SHP77 (cell line): Measurements from ENCODE around the gene LIMS1.
"Not testable (repeated sequence)": the region's sequence is repeated elsewhere in the genome, so short reads cannot be mapped to it uniquely, and the experiment has no call there.

ENCODE experiments used
- DNase-seq, 2 experiments: peaks; one replicate each; lab custom pipeline; 2025; lab: John Stamatoyannopoulos, UW

Gene LIMS1

DNA sequence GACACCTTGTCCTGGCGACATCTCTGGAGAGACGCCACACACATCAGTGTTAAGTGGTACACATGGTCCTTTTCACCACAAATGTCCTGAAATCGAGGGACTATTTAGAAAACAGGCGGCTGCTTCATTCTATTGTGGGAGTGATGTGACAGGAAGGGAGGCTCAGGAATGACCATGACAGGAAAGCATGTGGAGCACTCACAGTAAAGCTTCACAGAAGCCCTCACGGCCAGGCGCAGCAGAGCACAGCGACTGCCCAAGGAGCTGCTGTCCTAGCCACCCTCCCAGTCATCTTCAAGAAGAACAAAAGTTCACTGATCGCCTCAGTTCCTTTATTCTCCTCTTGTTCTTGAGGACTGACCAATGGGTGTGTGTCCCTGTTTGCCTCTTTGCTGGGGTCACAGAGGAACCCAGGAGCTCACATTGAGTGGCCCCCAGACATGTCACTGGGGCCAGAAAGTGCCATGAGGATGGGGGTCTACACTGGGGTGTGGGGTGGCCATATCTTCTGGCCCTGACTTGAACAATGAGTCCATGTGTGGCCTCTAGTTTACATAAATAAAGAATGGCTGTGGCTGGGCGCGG is 100.4 kb downstream of the LIMS1 start:
- no peak for DNase-seq

DNA sequence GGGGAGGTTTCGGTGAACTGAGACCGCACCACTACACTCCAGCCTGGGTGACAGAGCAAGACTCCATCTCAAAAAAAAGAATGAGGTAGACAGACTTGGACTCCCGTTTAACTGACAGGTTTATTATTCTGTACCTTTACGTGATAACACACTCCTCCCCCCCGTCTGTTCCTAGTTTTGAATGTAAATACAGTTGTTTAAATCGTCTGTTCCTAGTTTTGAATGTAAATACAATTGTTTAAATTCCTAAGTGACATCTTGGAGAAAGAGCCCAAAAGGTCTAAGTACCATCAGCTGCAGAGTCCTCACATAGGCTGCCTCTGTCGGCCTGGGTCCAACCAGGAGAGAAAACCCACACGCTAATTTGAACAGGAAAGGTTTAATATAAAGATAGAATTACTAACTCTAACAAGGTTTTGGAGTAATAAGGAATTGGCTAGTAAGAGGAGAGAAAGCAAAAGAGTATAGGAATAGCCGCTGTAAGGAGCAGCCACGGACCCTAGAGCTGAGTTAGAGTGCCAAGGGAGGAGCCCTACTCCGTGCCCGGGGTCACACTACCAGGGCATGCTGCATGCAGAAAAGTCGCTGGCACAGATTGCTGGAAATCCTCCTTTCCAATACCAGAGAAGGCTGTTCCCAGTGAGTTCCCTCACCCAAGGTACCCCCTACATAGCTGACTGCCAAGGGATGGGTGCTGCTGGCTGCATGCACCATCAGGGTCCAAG is 101.5 kb downstream of the LIMS1 start:
- no peak for DNase-seq

DNA sequence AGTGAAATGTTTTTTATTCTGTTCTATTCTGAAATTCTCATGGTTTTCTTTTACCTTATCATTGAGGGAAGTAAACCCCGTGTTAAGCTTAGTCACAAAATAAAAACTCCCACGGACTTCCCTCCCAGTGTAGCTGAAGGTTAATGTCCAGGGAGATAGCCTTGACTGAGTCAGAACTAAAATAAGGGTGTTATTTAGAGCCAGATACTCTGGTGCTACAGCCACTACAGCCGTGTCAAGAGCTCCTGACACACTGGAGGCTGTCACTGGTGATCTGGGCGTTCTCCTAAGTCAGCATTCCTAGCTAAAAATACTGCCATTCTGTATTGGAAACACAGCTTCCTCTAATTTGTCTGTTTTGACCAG is 103.0 kb downstream of the LIMS1 start:
- no peak for DNase-seq

DNA sequence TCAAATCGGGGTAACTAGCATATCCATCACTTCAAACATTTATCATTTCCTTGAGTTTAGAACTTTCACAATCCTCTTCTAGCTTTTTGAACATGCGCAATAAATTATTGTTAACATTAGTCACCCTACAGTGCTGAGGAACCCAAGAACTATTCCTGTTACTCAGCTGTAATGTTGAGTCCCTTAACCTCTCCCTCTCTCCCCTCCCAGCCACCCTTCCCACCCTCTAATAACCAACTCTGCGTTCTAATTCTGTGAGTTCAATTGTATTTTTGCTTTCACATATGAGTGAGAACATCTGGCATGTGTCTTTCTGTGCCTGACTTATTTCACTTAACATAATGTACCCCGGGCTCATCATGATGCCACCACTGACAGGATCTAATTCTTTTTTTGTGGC is 106.5 kb downstream of the LIMS1 start:
- DNase-seq, result no peak

DNA sequence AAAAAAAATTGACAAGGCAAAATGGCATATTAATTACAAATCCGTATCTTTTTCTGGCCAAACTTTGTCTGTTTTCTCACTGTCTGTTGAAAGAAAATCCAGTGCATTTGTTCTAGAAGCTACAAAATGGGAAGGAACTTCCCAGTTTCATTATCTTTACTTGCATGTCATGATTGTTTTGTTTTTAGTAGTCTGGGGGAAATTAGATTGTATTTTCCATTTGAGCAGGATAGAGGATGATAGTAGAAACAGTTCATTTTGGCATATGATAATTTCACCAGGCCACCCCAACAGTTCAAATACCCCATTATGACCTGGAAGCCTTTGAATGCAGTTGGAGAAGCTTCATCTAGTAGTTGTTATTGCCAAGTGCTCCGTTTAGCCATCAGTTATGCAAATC is 107.5 kb downstream of the LIMS1 start:
- no peak for DNase-seq

DNA sequence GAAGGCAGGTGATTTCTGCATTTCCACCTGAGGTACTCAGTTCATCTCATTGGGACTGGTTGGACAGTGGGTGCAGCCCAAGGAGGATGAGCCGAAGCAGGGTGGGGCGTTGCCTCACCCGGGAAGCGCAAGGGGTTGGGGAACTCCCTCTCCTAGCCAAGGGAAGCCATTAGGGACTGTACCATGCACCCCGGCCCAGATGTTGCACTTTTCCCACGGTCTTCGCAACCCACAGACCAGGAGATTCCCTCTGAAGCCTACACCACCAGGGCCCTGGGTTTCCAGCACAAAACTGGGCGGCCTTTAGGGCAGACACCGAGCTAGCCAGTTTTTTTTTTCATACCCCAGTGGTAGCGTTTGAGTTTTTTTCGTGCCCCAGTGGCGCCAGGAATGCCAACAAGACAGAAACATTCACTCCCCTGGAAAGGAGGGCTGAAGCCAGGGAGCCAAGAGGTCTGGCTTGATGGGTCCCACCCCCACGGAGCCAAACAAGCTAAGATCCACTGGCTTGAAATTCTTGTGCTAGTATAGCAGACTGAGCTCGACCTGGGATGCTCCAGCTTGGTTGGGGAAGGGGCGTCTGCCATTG is 109.1 kb downstream of the LIMS1 start:
- DNase-seq, result no peak

DNA sequence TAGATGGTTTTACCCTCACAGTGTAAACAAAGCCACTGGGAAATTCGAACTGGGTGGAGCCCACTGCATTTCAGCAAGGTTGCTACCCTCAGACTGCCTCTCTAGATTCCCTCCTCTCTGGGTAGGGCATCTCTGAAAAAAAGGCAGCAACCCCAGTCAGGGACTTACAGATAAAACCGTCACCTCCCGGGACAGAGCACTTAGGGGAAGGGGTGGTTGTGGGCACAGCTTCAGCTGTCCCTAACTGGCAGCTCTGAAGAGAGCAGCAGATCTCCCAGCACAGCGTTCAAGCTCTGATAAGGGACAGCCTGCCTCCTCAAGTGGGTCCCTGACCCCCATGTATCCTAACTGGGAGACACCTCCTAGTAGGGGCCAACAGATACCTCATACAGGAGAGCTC is 109.6 kb downstream of the LIMS1 start:
- DNase-seq, result not testable (repeated sequence)

DNA sequence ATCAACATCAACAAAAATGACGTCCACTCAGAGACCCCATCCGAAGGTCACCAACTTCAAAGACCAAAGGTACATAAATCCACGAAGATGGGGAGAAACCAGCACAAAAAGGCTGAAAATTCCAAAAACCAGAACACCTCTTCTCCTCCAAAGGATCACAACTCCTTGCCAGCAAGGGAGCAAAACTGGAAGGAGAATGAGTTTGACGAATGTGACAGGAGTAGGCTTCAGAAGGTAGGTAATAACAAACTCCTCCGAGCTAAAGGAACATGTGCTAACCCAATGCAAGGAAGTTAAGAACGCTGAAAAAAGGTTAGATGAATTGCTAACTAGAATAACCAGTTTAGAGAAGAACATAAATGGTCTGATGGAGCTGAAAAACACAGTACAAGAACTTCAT is 110.2 kb downstream of the LIMS1 start:
- not testable (repeated sequence) for DNase-seq

DNA sequence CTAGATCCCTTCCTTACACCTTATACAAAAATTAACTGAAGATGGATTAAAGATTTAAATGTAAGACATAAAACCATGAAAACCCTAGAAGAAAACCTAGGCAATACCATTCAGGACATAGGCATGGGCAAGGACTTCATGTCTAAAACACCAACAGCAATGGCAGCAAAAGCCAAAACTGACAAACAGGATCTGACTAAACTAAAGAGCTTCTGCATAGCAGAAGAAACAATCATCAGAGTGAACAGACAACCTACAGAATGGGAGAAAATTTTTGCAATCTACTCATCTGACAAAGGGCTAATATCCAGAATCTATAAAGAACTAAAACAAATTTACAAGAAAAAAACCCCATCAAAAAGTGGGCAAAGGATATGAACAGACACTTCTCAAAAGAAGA is 114.5 kb downstream of the LIMS1 start:
- not testable (repeated sequence) for DNase-seq

DNA sequence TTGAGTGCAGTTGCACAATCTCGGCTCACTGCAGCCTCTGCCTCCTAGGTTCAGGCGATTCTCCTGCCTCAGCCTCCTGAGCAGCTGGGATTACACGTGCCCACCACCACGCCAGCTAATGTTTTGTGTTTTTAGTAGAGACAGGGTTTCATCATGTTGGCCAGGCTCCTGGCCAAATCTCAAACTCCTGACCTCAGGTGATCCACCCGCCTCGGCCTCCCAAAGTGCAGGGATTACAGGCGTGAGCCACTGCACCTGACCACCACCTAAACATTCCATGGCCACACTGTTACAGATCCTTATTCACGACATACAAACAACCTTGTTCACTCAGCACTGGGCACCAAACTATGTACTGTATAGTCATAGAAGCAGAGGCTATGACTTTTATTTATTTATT is 116.2 kb downstream of the LIMS1 start:
- DNase-seq, result not testable (repeated sequence)

DNA sequence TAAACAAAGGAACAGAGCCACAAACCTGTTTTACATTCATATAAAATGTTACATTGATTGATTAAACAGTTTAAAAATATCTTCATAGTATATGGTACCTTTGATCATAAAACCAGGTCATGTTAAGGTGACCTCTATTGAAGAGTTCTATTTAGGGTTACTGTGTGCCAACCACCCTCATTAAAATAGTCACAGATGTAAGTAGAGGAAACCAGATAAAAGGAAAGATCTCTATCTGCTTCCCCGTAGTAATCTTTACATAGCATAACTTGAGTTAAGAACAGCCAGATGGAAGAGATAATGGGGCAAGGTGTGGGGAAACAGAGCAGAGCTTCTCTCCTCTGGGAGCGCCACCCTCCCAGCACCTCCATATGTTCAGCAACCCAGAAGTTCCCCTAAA is 117.2 kb downstream of the LIMS1 start:
- not testable (repeated sequence) for DNase-seq

DNA sequence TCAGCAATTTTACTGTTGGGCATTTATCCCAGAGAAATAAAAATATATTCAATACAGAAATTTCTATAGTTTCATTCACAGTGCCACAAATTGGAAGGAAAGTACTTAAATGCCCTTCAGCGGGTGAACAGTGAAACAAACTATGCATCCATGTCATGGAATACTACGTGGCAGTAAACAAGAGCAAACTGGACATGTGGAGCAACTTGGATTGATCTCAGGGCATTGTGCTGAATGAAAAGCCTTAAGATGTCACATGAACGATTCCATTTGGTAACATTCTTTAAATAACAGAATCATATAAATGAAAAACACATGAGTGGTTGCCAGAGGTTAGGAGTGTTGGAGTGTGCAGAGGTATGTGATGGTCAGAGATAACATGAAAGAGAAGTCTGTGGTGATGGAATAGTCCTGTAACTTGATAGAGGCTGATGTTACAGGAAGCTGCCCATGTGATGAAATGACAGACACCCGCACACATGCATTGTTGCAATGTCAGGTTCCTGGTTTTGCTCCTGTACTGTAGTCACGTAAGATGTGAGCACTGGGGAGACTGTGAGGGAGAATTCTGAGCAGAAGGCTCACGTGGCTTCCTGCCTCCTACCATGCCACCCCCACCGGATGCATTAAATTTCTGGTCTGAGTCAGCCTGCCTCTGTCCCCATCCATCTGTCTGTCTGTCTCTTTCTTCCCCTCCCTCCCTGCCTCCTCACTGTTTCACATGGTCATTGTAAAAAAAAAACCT is 118.1 kb downstream of the LIMS1 start:
- not testable (repeated sequence) for DNase-seq

DNA sequence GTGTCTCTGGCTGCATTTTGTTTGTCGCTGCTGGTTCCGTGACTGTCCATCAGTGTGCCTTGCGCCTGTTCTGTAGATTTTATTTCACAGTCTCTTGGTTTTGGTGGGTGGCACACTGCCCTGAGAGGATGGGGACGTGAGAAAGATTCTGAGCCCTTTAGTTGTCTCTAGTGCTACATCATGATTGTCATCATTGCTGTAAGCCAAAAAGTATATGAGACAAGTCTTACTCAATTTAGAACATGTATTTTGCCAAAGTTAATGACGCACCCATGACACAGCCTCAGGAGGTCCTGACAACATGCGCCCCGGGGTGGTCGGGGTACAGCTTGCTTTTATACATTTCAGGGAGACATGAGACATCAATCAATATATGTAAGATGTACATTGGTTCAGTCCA is 119.2 kb downstream of the LIMS1 start:
- DNase-seq, result not testable (repeated sequence)

DNA sequence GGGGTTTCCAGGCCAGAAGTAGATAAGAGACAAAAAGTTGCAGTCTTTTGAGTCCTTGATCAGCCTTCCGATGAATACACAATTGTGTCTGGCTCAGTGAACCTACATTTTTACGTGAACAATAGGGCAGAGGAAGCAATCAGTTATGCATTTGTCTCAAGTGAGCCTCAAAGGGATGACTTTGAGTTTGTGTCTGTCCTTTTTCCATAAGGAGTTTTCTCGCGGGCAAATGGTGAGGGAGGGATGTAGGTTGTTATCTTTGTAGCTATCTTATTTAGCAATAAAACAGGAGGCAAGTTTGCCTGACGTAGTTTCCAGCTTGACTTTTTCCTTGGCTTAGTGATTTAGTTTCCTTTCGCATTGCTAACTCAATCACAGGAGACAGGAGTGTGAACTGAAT is 119.6 kb downstream of the LIMS1 start:
- not testable (repeated sequence) for DNase-seq

DNA sequence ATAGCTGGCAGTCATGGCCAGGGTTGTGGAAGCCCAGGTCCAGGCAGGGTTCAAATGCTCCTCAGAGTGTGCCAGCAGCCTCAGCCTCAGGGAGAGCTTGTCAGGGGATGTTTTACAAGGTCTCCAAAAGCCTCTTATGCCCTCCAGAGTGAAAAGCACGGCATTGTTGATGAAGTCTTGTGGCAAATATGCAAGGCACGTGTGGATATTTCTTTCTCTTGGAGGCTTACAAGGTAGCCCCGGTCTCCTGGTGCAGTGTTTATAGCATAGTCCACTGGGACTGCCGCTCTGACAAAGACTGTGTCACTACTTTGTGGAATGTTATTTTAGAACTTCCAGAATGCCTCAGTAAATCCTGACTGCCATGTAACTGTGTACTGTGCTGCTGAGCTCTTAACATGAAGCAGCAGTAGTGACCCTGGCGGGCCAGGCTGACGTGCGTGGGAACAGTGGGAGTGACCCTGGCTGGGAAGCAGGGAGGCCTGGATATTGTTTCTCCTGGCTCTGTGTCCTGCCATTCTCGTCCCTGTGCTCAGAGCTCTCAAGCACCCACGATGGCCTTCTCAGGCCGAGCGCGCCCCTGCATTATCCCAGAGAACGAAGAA is 120.4 kb downstream of the LIMS1 start:
- not testable (repeated sequence) for DNase-seq

DNA sequence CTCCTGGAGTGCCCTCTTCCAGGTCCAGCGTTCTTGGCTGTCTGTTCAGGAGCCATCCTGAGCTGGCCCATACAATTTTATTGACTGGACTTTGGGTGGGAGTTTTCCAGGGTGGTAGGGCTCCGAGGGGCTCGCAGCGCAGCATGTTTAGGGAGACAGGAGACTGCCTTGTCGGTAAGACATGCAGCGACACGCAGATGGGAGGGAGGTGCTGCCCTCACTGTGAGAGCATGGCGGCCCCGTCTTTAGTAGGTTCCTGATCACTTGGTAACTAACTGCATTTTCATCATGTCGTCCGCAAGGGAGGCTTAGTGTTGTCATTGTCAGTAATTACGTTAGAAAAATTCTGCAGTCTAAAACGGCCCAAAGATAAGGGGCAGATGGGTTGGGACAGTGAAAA is 121.0 kb downstream of the LIMS1 start:
- DNase-seq, result not testable (repeated sequence)

DNA sequence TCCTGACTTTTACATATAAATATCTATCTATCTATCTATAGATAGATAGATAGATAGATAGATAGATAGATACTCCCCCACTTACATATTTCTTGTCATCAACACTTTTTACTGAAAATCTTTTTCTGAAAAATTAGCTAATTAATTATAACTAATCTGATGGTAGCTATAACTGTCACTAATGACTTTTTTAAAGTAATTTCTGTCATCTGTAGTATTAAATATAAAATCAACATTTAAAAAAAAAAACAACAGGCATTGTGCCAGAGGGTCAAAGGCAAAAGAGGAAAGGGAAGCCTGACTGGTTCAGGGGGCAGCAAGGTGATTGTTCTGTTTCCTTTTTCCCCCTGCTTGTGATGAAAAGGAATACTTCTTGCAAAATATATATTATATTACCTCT is 122.0 kb downstream of the LIMS1 start:
- DNase-seq, result not testable (repeated sequence)

DNA sequence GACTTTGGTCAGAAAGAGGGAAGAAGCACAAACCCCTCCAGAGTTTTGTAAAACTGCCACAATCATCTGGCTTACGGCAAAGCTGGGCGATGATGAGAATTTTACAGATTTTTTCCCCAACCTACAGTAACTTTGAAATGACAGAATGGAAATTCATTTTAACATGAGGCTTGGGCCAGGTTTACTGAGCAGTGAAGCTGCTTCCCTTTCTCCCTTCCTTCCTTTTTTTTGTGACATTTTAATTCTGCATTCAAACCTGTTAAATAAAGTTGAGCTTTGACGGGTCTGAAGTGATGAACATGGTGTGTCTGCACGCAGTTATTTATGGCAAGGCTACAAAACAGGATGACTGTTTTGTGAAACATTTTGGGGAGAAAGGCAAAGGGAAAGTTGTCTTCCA is 123.2 kb downstream of the LIMS1 start:
- DNase-seq, result not testable (repeated sequence)

DNA sequence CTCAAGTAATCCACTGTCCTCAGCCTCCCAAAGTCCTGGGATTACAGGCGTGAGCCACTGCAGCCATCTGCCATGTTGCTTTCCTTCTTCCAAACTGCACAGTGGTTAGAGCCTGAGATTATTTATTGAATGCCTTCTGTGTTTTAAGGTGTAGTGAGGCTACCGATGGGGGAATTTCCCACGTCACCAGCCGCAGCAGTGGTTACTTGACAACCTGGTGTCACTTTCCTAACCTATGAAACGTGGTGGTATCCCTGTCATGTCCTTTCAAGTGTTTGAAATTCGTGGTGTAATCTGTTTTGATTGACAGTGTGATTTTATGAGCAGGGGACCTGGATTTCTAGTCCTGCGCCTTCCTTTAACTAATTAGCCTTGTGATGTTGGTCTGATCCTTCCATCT is 124.3 kb downstream of the LIMS1 start:
- not testable (repeated sequence) for DNase-seq

DNA sequence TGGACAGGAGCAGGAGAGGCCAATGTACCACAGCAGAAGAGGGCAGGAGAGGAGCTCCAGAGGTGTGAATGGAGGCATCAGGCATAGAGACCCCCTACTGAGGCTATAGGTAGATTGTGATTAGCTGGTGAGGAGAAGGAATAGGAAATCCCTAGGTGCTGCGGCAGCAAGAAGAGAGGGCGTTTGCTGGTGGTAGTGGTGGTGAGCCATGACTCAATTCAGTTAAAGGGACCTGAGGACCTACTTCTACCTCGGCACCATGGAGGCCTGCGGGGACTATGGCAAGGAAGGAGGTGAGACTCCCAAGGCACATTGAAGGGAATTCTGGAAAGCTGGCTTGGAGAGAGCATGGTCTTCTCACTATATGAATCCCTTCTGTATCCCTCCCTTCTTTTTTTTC is 127.2 kb downstream of the LIMS1 start:
- DNase-seq, result not testable (repeated sequence)

DNA sequence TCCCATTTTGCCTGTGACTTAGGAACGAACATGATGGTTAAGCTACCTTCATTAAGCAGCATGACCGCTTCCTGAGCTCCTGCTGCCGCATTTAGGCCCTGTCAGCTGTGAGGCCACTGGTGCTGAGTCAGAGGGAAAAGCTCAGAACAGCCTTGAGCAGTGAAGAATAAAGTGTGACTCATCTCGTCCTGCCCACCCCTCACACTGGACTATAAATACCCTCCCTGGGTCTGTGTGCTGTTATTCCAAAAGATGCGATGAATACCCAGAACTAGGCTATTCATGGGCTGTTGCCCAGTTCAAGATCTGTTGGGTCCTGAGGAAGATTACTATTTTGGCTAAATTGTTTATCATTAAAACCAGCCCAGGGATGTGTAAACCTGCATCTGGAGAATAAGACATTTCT is 127.9 kb downstream of the LIMS1 start:
- not testable (repeated sequence) for DNase-seq

DNA sequence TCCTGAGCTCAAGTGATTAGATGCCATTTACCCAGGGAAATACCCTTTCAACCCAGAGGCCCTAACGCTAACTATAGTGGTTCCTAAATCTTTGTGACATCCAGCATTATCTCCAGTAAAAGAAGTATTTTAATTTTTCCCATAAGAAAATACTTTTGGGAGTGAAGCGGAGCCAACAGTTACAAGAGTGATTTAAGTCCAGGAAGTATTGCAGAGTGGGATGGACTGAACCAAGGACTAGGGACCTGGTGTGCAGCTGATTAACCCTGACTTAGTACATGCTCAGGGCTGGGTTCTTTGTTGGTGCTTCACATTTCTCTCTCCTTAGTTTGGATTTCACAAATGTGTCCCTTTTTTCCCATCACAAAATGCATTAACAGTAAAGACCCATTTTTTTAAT is 129.1 kb downstream of the LIMS1 start:
- DNase-seq, result not testable (repeated sequence)
